T-helper 2 cell treated with Interferon-gamma antibody and Interleukin-4, amounts not matched to agents 100 ng/mL and 5 ng/mL, for 36 hours (primary cell): ENCODE measurements around the gene ODC1. TPM values are rescaled to one million over a fixed set of nuclear protein-coding genes. Genes with fewer than 3 reads are reported as not detected.
"Not testable (repeated sequence)": the region's sequence is repeated elsewhere in the genome, so short reads cannot be mapped to it uniquely, and the experiment has no call there.

Experiments used
- intact Hi-C: fragments of 100-400 bp; cut with micrococcal nuclease; formaldehyde crosslinking; loops from one replicate; pipeline ENCODE4 v1.15.1; 2023
- total RNA-seq: library from RNA; stranded (reverse); gene quantifications from 2 replicates; pipeline ENCODE4 v1.2.3, GENCODE V29; 2022

ODC1 gene
- total RNA-seq, 1 donor from 2014 or later, result 64.7 TPM

DNA sequence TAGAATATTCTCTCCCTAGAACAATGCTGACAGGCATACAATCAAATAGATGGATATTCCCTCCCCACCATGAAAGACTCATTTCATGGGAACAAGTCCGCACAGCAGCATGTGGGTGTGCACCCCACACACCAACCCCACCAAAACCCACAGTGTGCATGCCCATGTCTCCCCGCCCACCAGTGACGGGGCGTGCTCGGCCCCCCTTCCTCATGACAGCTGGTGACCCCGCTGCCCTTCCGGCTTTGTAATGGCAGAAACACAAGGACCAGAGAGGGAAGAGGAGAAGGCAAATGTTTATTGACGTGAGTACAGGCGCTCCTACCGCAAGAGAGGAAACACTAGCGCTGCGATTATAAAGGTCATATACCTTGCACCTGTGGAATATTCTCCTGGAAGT, 30.8 kb upstream of the ODC1 start:
- intact Hi-C loops, result no loop called here

DNA sequence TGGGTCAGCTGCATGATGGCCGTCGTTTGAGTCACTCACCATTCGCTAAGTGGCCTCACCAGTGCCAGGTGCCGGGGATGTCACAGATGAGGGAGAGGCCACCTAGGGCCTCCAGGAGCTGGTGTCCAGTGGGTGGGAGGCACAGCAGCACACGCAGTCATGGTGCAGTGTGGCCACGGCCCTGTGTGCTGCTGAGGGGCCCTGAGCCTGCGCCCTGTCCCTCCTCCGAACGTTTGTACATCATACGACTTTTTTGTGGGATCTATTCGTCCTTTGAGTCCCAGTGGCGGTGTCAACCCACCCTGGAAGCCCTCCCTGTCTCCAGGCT, 30.1 kb upstream of the ODC1 start:
- intact Hi-C loops, result no loop called here

DNA sequence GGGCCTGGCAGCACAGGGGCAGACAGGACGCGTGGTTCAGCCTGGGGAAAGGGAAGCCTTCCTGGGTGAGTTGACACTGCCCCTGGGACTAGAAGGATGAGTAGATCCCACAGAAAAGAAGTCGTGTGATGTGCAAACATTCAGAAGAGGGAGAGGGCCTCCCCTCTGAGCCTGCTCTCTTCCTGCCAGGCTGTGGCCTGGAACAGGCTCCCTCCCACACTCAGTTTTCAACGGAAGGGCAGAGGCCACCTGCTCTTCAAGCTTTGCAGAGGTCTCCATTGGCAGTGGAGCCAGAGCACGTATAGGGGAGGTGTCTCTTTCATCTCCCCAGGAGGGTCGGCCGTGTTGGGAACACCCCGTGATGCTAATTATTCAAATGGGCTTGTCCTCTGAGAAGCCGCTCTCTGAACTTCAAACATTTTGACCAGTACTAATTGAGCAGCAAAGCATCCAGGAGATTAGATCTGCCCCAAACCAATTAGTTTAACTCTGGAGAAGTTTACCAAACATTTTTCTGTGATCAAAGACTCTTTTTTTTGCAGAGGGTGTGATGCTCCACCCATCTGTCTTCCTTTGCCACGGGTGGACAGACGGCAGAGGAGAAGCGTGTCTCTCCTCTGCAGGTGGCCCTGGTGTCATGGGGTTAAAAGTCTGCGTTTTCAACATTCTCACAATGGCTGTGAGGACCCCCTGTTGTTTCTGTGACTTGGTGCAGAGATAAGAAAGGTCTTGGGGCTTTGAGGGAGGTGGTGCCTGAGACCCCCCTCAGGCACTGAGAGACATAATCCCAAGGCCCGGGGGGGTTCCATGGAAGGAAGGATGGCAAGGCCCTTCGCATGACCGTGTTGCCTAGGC, 29.5 kb upstream of the ODC1 start:
- intact Hi-C loops, result no loop called here

DNA sequence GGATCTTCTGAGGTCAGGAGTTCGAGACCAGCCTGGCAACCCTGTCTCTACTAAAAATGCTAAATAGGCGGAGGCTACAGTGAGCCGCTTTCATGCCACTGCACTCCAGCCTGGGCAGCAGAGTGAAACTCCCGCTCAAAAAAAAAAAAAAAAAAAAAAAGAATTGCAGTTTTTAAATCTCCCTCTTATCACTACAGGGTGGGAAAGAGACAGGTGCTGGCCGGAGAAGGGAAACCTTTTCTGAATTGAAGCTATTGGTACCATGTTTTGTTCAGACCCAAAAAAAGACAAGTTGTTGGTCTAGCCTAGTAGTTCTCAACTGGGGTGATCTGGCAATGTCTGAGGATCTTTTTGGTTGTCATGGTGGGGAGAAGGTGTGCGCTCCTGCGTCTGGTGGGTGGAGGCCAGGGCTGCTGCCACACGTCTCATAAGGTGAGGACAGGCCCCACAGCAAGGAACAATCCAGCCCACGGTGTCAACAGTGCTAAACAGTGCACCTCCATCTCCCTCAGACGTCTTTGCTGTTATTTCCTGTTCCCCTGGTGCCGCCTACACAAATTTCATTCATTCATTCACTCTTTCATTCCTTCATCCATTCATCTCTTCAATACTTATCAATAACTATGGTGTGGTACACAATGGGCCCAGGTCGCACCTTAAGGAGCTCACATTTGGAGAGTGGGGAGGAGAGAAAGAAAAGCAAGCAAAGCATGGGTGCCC, 28.8 kb upstream of the ODC1 start:
- intact Hi-C loops, result no loop called here

DNA sequence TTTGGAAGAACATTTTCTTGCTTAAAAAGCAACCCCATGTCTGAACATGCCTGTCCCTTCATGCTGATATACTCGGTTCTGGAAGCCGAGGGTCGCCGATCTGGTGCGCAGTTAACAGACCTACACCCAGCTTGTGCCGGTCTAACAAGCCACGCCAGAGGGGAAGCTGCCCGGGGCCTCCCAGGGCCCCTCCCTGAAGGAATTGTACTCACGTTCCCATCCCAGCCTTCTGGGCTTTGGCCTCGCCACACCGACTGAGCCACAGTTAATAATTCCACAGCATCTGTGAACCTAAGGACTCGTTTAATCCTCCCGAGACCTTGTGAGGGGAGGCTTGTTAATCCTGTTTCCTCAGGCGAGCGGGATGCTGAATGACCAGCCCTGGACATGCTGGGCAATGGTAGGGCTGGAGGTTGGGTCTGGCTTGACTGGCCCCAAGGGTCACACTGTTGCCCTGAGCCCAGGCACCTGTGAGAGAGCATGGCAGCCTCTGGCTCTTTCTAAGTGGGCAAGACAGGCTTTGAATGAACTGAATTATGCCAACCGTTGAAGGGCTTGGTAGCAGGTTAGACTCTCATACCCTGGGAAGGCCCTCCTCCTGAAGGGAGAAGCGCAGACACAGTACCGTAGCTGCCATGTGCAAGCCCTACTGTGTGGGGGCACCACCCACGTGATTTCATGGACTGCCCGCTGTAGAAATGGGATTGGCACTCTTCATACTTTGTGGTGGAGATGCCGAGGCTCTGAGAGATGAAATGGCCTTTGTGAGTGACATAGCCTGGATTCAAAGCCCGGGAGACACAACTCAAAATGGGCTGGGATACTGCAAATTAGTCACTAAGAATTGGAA, 27.9 kb upstream of the ODC1 start:
- intact Hi-C loops, result no loop called here

DNA sequence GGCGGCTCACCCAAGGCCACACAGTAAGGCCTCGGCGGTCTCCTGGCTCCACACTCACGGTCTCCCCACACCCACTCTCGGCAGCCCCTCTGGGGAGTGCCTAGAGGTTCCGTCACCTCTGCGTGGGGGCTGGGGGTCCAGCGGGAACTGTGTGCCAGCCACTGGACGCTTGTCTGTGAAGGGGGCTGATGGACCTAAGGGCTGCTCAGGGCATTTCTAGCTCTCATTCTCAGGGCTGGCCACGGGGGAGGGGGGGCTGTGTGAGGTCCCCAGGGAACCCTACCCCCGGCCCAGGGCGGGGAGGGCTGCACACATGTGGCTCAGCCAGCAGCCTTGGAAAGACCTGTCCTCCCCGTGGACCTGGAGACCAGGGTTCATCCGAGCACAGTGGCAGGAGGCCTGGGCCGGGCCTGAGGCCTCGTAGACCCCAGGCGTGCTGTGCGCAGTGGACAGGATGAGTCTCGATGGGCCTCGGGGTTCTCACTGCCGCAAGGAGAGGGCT, 27.1 kb upstream of the ODC1 start:
- intact Hi-C loops, result no loop called here

DNA sequence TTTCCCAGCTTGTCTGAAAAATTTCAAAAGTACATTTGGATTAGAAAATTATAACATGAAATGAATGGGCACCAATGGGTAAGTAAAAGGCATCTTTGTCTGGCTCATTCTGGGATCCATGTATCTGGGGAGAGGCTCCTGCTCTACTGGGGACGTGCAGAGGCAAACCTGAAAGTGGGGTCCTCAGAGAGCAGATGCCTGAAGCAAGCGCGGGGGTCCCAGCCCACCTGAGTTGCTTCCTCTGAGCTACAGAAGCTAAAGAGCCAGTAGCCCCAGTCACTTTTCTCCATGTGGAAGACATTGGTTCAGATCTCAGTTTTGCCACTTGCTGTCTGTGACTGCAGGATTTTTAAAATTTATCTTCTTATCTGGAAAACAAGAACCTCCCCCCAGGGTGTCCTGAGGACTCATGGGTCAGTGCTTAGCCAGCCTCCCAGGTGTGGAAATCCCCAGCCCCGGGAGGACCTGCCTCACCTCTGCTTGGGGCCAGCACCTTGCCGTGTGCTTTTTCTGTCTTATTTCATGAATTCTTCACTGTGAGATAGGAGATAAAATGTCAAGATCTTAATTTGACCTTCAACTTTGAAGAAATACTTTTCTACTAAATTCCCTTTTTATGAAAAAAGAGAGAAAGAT, 25.1 kb upstream of the ODC1 start:
- intact Hi-C loops, result no loop called here

DNA sequence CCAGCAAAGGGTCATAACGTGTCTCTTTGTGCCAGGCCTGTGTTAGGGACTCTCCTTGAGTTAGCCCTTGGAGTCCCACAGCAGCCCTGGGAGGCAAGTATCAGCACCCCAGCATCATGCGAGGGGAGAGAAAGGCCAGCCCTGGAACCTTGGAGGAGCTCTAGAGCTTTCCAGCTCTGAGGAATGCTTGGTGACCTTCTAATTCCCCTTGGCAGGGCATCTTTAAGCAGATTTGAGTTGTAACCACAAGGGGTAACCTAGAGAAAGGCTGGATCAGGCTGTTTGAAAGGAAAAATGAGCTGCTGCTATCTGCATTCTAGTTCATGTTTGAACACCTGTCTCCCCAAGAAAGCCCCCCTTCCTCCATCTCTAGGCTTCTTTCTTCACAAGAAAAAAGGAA, 23.8 kb upstream of the ODC1 start:
- intact Hi-C loops, result no loop called here

DNA sequence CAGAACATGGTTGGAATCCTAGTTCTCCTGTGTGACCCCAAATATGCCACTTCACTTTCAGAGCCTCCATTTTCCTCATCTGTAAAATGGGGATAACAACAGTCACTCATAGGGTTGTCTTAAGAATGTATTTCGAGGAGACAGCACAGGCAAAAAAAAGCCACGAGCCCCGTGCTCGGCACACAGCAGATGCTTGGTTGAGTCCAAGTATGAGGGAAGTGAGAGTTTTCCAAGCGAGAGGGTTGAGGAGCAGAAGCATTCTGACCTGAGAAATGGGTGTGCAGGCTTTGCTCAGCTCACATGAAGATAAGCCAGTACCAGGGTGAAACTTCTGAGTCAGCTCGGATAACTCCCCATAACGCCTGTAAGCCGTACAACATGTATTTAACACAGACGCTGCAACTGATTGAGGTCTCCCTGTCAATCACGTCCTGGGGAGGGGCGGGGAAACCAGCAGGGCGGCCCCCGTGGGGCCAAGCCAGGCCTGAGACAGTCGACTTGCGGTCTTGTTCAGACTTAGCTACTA, 23.0 kb upstream of the ODC1 start:
- intact Hi-C loops, result no loop called here

DNA sequence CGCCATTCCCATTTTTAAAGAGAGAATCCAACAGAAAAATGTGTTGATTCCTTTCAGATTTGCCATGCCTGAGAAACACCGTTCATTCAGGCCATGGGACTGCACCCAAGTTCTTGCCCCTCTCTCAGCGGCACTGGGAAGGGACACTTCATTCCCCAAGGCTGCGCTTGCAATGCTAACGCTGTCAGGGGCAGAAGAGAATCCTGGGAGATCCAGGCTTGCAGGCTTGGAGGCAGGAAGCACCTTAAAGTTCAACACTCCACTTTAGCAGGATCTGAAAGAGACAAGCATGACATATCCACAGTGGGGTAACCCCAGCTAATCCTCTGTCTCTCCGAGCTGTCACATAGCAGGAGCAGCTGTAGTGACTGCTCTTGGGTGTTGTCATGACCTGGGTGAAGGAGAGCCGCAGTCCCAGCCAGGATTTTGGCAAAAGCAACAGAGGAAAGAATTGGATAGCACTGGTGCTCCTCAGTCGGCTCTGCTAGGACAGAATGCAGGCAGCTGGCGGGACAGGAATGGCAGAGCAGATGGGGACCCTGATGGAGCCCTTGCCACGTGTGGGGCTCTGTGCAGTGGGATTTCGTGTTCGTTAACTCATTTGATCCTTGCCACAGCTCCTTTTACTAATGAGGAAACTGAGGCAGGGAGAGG, 22.0 kb upstream of the ODC1 start:
- intact Hi-C loops, result no loop called here

DNA sequence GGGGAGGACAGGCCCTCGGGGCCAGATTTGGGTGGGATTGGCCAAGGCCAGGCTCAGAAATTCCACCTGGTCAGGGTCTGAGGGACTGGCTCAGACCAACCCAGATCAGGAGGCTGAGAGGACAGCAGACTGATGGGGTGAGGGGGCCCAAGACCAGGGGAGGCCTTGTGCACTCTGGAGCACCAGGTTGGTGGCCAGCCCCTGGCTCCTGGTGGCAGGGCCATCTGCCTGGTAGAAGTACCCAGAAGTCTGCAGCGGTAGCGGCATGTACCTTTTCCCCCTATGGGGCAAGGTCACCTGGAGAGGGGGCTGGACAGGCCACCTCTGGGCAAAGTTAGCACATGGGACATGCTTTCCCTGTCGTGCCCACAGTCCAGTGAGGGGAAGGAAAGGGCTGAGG, 21.2 kb upstream of the ODC1 start:
- intact Hi-C loops, result no loop called here

DNA sequence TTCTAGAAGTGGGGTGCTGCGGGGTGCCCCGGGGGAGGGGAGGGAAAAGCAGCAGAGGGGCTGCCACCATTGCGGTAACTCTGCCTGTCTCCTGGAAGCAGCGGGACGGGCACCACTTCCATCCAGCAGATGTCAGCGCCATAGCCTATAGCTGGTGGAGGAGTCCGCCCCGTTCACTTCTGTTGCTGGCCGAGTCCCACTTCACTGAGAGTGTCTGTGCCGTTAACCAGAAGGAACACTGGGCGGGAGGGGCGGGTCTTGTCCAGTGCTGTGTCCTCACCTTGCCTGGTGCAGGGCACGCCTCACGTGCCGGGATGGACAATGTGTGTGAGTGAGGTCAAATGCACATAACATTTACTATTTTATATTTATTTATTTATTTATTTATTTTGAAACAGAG, 19.3 kb upstream of the ODC1 start:
- intact Hi-C loops, result no loop called here

DNA sequence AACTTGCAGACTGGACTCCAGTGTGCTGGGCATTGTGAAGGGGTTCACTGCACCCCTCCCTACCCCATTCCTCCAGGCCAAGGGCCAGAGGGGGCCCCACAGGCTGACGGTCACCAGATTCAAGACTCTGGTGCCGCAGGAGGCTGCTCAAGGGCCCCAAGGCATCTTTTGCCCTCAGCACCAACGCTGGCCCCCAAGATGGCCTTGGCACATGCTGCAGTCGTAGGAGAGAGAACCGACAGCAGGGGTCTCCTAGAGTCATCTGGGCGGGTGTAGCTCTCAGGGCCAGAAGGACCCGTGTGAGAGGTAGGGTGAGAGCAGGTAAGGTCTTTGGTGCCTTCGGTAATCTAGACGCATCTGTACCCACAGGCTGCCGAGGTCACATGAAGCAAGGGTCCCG, 18.7 kb upstream of the ODC1 start:
- intact Hi-C loops, result no loop called here

DNA sequence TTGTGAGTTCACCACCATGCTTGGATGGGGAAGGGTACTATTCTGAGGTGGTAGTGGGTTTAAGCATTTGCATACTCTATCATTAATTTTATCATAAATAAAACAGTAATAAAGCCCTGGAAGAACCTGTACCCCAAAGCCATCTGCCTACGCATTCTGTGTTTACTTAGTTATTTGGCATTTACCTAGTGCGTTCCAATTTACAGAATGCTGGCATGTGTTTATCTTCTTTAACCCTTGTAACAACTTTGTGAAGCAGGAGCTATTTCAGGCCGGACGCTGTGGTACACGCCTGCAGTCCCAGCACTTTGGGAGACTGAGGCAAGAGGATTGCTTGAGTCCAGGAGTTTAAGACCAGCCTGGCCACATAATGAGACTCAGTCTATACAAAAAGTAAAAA, 17.8 kb upstream of the ODC1 start:
- intact Hi-C loops, result no loop called here

DNA sequence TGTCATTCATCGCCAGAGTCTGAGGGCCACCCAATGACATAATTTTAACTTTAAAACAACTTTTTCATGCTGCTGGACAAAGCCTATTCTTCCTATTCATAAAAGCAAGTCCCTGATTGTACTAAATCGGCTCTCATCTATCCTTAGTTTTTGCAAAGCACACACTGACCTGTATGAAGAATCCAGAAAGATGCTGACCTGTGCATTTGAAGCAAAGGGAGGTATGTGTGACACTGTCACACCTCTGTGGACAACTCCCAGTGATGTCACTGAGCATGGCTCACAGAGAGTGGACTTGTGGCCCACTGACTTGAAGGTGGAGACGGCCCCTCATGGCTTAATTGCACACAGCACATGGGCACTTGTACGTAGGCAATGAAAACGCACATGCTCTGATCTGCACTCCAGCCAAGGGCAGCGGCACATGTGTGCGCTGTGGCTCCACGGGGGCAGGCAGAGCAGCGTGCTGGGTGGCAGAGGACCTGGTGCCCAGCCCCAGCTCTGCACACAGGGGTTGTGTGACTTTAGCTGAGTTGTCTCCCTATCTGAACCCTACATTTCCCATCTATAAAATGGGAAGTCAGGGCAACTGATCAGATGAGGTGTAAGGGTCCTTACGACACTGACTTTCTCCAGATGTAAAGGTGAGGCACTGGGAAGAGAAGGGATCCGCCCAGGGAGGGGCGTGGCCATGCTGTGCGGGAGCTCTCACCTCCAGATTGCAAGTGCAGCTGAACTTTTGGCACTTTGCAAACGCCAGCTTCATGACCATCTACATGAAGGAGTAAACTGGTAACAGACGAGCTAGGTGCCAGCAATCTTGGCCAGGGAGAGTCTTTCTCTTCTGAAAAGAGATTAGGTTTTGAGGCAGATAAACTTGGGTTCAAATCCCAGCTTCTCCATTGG, 14.3 kb upstream of the ODC1 start:
- intact Hi-C loops, result no loop called here

DNA sequence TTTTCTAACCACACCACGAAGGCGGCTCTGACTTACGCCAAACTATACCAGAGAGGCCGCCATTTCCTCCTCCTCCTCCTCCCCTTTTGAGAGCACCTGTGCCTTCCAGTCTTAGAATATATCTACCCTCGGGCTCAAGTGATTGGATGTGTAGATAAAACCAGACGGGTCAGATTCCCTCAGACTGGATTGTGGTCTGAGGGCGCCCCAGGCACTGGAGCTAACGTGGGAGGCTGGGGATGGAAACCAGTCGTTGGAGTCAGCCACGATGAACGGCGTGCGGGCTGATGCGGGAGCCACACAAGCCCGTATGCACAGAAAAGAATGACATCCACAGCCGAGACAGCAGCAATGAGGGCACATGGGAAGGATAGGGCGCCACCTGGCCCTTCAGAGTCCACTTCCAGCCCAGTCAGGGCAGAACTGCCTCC, 12.3 kb upstream of the ODC1 start:
- intact Hi-C loops, result no loop called here

DNA sequence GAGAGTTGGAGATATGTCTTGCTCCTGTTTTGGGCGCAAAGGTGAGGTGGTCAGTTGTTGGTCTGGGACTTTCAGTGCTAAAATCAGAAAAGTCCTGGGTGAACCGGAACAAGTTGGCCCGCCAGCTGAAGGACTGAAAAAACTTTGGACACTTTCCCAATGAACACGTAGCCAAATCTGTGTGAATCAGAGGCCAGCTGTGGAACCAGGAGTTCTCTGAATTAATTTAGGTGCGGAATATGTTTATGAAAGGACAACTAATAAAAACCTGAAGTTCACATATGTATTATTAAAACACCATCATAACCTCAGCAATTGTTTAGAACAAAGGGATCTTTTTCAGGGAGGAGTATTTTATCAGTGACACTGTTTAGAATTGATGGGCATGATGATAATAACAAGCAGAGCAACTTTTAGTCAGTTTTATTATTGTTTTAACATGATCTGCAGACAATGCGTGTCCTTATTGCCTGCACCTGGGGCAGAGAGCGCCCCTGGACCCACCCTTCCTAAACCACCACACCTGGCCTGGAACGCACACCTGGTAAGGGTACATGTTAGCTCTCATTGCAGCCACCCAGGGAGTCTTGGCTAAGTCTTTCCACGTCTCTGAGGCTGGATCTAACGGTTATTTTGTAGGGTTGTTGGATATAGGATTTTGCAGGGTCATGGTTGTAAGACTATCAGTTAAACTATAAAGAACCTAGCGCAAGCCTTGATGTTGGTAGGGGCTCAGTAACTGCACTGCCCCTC, 9.9 kb upstream of the ODC1 start:
- intact Hi-C loops, result no loop called here

DNA sequence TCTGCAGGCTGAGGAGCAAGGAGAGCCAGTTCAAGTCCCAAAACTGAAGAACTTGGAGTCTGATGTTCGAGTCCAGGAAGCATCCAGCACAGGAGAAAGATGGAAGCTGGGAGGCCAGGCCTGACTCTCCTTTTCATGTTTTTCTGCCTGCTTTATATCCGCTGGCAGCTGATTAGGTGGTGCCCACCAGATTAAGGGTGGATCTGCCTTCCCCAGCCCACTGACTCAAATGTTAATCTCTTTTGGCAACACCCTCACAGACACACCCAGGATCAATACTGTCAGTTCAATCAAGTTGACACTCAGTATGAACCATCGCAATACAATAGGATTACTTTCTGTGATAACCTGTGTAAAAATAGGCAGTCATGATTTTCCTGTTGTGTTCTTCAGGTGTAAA, 9.1 kb upstream of the ODC1 start:
- intact Hi-C loops, result not testable (repeated sequence)

DNA sequence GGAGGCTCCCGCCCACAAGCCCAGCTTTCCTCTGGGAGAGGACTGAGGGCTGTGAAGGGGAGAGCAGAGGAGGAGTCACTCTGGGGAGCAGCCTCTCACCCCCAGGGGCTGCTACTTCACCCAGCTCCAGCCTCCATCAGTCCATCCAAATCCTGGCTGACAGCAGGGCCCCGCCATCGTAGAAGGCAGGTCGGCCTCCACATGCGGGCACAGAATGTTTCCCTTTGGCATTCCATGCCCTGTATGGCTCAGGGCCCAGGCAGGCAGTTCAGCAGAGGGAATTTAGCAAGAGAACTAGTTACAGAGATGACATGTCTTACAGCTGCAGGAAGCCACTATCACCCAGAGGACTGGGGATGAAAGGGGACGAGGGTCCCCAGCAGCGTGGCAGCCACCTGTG, 6.4 kb upstream of the ODC1 start:
- intact Hi-C loops, result no loop called here
